Esophagus muscularis mucosa (tissue), 4 donors: ENCODE results near the gene ZNF554. TPM values are rescaled to one million over a fixed set of nuclear protein-coding genes. Genes with fewer than 3 reads are reported as not detected.

Experiments used
- DNase-seq: peaks from one replicate; pipeline ENCODE4 v3.0.0-alpha.2; 2017; ENCODE audit errors: extremely low spot score
- H3K27ac ChIP-seq, 4 donors: fragments of 200-600 bp; sonication (generic); replicated peaks in 1 of 4; 1 replicate in 3 of 4; 2 replicates in 1 of 4; pipeline ENCODE4 v1.5.1; 2016 to 2019; ENCODE audit warnings: mild to moderate bottlenecking in 1 of 4
- H3K27me3 ChIP-seq, 4 donors: fragments of 200-600 bp; sonication (generic); one replicate each; pipeline versions ENCODE4 v1.5.1 to v1.6.0; 2016 to 2019
- H3K36me3 ChIP-seq, 4 donors: fragments of 200-600 bp; sonication (generic); one replicate each; pipeline ENCODE4 v1.5.1; 2016 to 2019
- H3K4me1 ChIP-seq, 4 donors: fragments of 200-600 bp; sonication (generic); one replicate each; pipeline ENCODE4 v1.5.1; 2016 to 2019
- H3K4me3 ChIP-seq, 4 donors: fragments of 200-600 bp; sonication (generic); 1 replicate in 2 of 4; 2 replicates in 2 of 4; pipeline ENCODE4 v1.5.1; 2016 to 2019; ENCODE audit warnings: mild to moderate bottlenecking in 4 of 4, moderate library complexity in 1 of 4
- H3K9me3 ChIP-seq, 4 donors: fragments of 200-600 bp; sonication (generic); 1 replicate in 3 of 4; 2 replicates in 1 of 4; pipeline ENCODE4 v1.5.1; 2016 to 2019
- EP300 ChIP-seq: sonication (generic); formaldehyde crosslinking; IDR thresholded peaks from one replicate; pipeline ENCODE4 v1.6.1; 2017; ENCODE audit warnings: antibody characterized with exemption
- POLR2A ChIP-seq: fragments of 450-650 bp; IDR thresholded peaks from one replicate; pipeline ENCODE4 v1.6.1; 2017; ENCODE audit warnings: antibody characterized with exemption, moderate library complexity, mild to moderate bottlenecking, low read depth
- POLR2AphosphoS5 ChIP-seq, 2 donors: sonication (generic); formaldehyde crosslinking; IDR thresholded peaks; one replicate each; pipeline ENCODE4 v1.6.1; 2017; ENCODE audit warnings: antibody characterized with exemption in 2 of 2
- WGBS: methylation state at CpG from one replicate; pipeline ENCODE4 v1.1.5; 2018; 5-methylcytosine and 5-hydroxymethylcytosine counted together
- intact Hi-C: fragments of 100-400 bp; cut with DNase I; formaldehyde crosslinking; loops from one replicate; pipeline ENCODE4 v1.15.1; 2023
- total RNA-seq, 4 donors: library from RNA; depleted of rRNA; stranded (reverse); fragments of >200 nt; gene quantifications; one replicate each; pipeline versions ENCODE4 v1.1.0 to v1.2.1, GENCODE V29; 2016
- TF ChIP-seq, protein P1 (sequence below), 3 experiments: fragments of 200-600 bp in 2 of 3; fragments of 450-650 bp in 1 of 3; sonication (generic) in 2 of 3; IDR thresholded peaks; one replicate each; pipeline ENCODE4 v1.5.1; 2017 to 2019; ENCODE audit warnings: antibody characterized with exemption in 3 of 3, mild to moderate bottlenecking in 2 of 3, moderate library complexity in 1 of 3

ZNF554 gene
- total RNA-seq, 4 donors from 2014 or later = 2.9 to 7.1 (median 4.6) TPM

DNA sequence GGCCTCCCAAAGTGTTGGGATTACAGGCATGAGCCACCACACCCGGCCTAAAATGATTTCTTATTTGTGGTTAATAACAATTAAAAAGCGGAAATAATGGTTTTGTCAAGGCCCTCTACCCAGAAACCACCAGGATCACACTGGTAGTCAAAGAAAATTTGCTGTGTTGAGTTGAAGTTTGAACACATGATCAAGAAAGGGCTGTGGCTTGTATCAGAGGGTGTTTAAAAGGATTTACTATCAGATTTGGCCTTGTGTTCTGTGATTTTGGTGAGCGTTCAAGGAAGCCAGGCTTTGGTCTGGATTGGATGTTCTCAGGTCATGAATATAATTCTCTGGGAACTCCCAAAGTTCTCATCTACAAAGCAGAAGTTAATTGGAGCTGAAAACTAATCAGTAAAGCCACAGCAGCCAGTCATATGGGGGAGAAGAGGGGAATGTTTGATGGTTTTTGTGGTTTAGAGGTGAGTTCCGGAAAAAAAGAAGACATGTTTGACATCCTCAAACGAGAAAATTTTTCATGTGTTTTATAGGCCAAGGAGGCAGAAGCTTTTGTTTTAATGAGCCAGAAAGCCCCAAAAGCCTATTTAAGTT is 36.9 kb downstream of the ZNF554 start:
- peaks cover 15 to 83% (median 62%) of the 10 kb centered on the region in 4 donors for H3K9me3 ChIP-seq
- peaks cover 22 to 42% (median 38%) of the 10 kb centered on the region in 4 donors for H3K36me3 ChIP-seq
- no peak overlapping the region for H3K27ac ChIP-seq
- TF ChIP-seq POLR2A = no peak
- TF ChIP-seq EP300 = no peak
- TF ChIP-seq POLR2AphosphoS5 (IDR thresholded peaks at IDR 0.05) = no peak
- TF ChIP-seq, protein P1, sequence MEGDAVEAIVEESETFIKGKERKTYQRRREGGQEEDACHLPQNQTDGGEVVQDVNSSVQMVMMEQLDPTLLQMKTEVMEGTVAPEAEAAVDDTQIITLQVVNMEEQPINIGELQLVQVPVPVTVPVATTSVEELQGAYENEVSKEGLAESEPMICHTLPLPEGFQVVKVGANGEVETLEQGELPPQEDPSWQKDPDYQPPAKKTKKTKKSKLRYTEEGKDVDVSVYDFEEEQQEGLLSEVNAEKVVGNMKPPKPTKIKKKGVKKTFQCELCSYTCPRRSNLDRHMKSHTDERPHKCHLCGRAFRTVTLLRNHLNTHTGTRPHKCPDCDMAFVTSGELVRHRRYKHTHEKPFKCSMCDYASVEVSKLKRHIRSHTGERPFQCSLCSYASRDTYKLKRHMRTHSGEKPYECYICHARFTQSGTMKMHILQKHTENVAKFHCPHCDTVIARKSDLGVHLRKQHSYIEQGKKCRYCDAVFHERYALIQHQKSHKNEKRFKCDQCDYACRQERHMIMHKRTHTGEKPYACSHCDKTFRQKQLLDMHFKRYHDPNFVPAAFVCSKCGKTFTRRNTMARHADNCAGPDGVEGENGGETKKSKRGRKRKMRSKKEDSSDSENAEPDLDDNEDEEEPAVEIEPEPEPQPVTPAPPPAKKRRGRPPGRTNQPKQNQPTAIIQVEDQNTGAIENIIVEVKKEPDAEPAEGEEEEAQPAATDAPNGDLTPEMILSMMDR (IDR thresholded peaks at IDR 0.05) = no peak
- intact Hi-C loops = no loop called here
- no peaks in the 10 kb centered on the region for H3K27me3 ChIP-seq
- no peak for DNase-seq
- no peak overlapping the region for H3K4me3 ChIP-seq
- H3K4me1 ChIP-seq = no peaks in the 10 kb centered on the region
- WGBS = 94% methylated on average over 5 of the region's 5 CpGs

GRCh38 chr19:2858864-2859263 is 39.2 kb downstream of the ZNF554 start:
- intact Hi-C loops = no loop called here
- Histone ChIP-seq H3K27me3 (no peaks in the 10 kb centered on the region), H3K27ac (no peak overlapping the region), H3K9me3 (peaks cover 0 to 60% (median 39%) of the 10 kb centered on the region in 4 donors), H3K4me3 (no peak overlapping the region), H3K36me3 (peaks cover 0 to 19% (median 15%) of the 10 kb centered on the region in 4 donors), H3K4me1 (no peaks in the 10 kb centered on the region)
- DNase-seq = no peak
- 77% methylated on average over 25 of the region's 27 CpGs for WGBS
- TF ChIP-seq, protein P1 (IDR thresholded peaks at IDR 0.05) = no peak
- TF ChIP-seq POLR2AphosphoS5 (IDR thresholded peaks at IDR 0.05) (no peak), POLR2A (no peak), EP300 (no peak)

GRCh38 chr19:2863816-2864215 is 44.1 kb downstream of the ZNF554 start:
- Histone ChIP-seq H3K4me1 (no peaks in the 10 kb centered on the region), H3K27me3 (no peaks in the 10 kb centered on the region), H3K9me3 (peaks cover 0 to 12% (median 5%) of the 10 kb centered on the region in 4 donors), H3K4me3 (no peak overlapping the region), H3K27ac (no peak overlapping the region), H3K36me3 (no peaks in the 10 kb centered on the region)
- 80% methylated on average over 5 of the region's 10 CpGs for WGBS
- intact Hi-C loops = no loop called here
- no peak for DNase-seq
- no peak for TF ChIP-seq POLR2A
- TF ChIP-seq POLR2AphosphoS5 (IDR thresholded peaks at IDR 0.05) = no peak
- TF ChIP-seq, protein P1 (IDR thresholded peaks at IDR 0.05) = no peak
- no peak for TF ChIP-seq EP300

DNA sequence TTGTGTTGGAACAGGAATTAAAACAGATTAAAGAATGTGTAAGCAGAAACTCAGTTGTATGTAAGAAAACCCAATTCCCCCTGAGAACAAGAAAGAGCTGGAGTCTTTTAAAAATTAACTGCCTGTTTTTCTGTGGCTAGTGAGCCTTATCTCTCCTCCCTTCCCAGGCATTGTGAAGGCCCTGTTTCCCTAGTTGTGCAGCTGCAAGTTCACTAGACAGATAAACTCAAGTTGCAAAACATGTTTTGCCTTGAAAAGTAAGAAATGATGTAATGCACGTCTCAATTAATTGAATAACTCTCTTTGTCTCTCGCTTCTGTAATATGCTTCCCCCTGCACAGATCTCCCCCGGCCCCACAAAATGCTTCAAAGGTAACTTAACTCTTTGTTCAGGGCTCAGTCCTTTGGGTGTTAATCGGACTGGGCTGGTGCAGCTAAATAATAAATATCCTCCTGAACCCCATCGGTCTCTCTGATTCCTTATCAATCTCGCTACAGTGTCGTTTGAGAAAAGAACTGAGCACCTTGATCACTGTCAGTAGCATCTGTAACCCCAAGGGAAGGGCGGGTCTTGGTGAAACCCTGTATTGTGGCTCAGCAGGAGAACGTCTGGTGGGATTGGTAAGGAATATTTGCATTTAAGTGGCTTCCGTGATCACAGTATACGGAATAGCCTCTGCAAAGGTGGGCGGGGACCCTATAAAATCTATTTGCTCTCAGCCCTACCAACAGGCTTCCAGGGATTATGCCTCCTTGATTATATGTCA is 45.8 kb downstream of the ZNF554 start:
- no peak for DNase-seq
- Histone ChIP-seq H3K27ac (no peak overlapping the region), H3K4me3 (no peak overlapping the region), H3K9me3 (no peaks in the 10 kb centered on the region), H3K36me3 (no peaks in the 10 kb centered on the region), H3K27me3 (no peaks in the 10 kb centered on the region), H3K4me1 (no peaks in the 10 kb centered on the region)
- intact Hi-C loops = no loop called here
- TF ChIP-seq POLR2AphosphoS5 (IDR thresholded peaks at IDR 0.05) (no peak), POLR2A (no peak), EP300 (no peak)
- TF ChIP-seq, protein P1 (IDR thresholded peaks at IDR 0.05) = no peak
- WGBS = 78% methylated on average over 12 of the region's 12 CpGs
